ENCODE measurements around the gene SLC46A1.

GRCh38 chr17:28392491-28392890, 13.5 kb downstream of the SLC46A1 start:
- TF ChIP-seq CTCF (IDR thresholded peaks at IDR 0.05; ENCODE audit: low read depth, low read length) (no peak), EZH2phosphoT487 (IDR thresholded peaks at IDR 0.05; ENCODE audit: low read depth) (no peak)
